MCF 10A (cell line): Measurements from ENCODE around the gene KLHL28. TPM values are rescaled to one million over a fixed set of nuclear protein-coding genes. Genes with fewer than 3 reads are reported as not detected.

ENCODE experiments used
- BruUV-seq: library from RNA; stranded (reverse); fragments of 400-500 nt; replicated peaks from 2 replicates; lab custom pipeline; 2021; lab: Mats Ljungman, UMichigan
- CTCF ChIA-PET: fragments of 300-600 bp; sonication (Branson Sonifier 250); formaldehyde crosslinking; extraction: SDS; loops from one replicate; lab custom pipeline; 2021; ENCODE audit warnings: antibody characterized with exemption, inconsistent platforms; lab: Yijun Ruan, JAX
- POLR2A ChIA-PET: fragments of 300-600, 350-650 bp; sonication (Branson Sonifier 250); formaldehyde crosslinking; extraction: SDS; loops from one replicate; lab custom pipeline; 2020; ENCODE audit warnings: antibody characterized with exemption, inconsistent platforms; lab: Yijun Ruan, JAX
- DNase-seq: peaks from one replicate; pipeline ENCODE4 v3.0.0-alpha.2; 2018; ENCODE audit not compliant: unreplicated experiment
- H3K27ac Mint-ChIP-seq: one replicate; pipeline ENCODE4 v1.8.0; 2022; ENCODE audit warnings: mild to moderate bottlenecking, low read depth, mixed read lengths; ENCODE audit not compliant: unreplicated experiment
- H3K27me3 Mint-ChIP-seq: one replicate; pipeline ENCODE4 v1.8.0; 2022; ENCODE audit warnings: mixed read lengths; ENCODE audit not compliant: insufficient read depth, unreplicated experiment
- H3K36me3 Mint-ChIP-seq: one replicate; pipeline ENCODE4 v1.8.0; 2022; ENCODE audit warnings: mild to moderate bottlenecking, moderate library complexity, mixed read lengths; ENCODE audit not compliant: insufficient read depth, unreplicated experiment
- H3K4me1 Mint-ChIP-seq: one replicate; pipeline ENCODE4 v1.8.0; 2022; ENCODE audit warnings: mixed read lengths; ENCODE audit not compliant: insufficient read depth, unreplicated experiment
- H3K4me3 Mint-ChIP-seq: one replicate; pipeline ENCODE4 v1.8.0; 2022; ENCODE audit warnings: mild to moderate bottlenecking, moderate library complexity, mixed read lengths; ENCODE audit not compliant: unreplicated experiment
- H3K9me3 Mint-ChIP-seq: one replicate; pipeline ENCODE4 v1.8.0; 2022; ENCODE audit warnings: mixed read lengths; ENCODE audit not compliant: unreplicated experiment
- intact Hi-C: fragments of 100-400 bp; cut with micrococcal nuclease; formaldehyde crosslinking; loops from 2 replicates; pipeline ENCODE4 v1.14.1; 2022
- total RNA-seq: library from RNA; stranded (reverse); gene quantifications from 2 replicates; pipeline ENCODE4 v1.2.3, GENCODE V29; 2022
- TF ChIP-seq, protein P1 (sequence below): fragments of 200-600 bp; IDR thresholded peaks from one replicate; pipeline ENCODE4 v1.8.0; 2022; ENCODE audit warnings: antibody characterized with exemption, mild to moderate bottlenecking; ENCODE audit not compliant: unreplicated experiment

Gene KLHL28
- total RNA-seq, 1 experiment from 2014 or later = 11.2 TPM

DNA sequence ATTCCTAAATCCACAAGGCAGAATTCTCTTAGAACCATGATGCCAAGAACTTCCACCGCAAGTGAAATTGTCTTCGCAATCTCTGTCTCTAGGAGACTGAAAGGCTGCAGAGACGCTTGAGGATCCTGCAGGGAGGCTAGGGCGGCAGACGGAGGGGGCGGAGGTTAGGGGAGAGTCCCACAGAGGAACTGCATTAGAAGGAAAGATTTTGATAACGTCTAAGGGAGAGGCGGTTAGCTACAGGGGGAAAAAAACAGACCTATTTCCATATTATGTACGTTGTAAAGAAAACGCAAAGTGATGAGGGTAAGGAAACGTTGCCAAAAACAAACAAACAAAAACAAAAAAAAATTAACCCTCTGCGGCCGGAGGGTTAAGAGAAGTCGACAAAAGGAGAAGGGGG is 595 bp downstream of the KLHL28 start:
- CTCF ChIA-PET = interaction anchor here (0.7 to 1.4 kb wide), 3 partner anchors 25 to 307 kb away, joined by 3 to 6 read pairs (median 5); no protein-coding TSS in a partner anchor
- H3K27ac Mint-ChIP-seq = no peak overlapping the region
- no peaks in the 10 kb centered on the region for H3K36me3 Mint-ChIP-seq
- TF ChIP-seq, protein P1, sequence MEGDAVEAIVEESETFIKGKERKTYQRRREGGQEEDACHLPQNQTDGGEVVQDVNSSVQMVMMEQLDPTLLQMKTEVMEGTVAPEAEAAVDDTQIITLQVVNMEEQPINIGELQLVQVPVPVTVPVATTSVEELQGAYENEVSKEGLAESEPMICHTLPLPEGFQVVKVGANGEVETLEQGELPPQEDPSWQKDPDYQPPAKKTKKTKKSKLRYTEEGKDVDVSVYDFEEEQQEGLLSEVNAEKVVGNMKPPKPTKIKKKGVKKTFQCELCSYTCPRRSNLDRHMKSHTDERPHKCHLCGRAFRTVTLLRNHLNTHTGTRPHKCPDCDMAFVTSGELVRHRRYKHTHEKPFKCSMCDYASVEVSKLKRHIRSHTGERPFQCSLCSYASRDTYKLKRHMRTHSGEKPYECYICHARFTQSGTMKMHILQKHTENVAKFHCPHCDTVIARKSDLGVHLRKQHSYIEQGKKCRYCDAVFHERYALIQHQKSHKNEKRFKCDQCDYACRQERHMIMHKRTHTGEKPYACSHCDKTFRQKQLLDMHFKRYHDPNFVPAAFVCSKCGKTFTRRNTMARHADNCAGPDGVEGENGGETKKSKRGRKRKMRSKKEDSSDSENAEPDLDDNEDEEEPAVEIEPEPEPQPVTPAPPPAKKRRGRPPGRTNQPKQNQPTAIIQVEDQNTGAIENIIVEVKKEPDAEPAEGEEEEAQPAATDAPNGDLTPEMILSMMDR = no peak
- no peak overlapping the region for H3K4me3 Mint-ChIP-seq
- TSS peak; percentile 55 for BruUV-seq
- H3K27me3 Mint-ChIP-seq = no peaks in the 10 kb centered on the region
- POLR2A ChIA-PET = interaction anchor here (0.7 to 8.6 kb wide), 21 partner anchors 8 to 1636 kb away, joined by 3 to 116 read pairs (median 7); partner anchors contain the start of genes FANCM, FKBP3, MIS18BP1 and PRPF39
- H3K9me3 Mint-ChIP-seq = no peaks in the 10 kb centered on the region
- intact Hi-C loops = loop anchor here (1.0 to 5.0 kb wide), 3 partner anchors 49 to 292 kb away; partner anchors contain the start of genes FKBP3 and MIS18BP1
- H3K4me1 Mint-ChIP-seq = peaks cover 24% of the 10 kb centered on the region
- DNase-seq = peak; percentile 69

DNA sequence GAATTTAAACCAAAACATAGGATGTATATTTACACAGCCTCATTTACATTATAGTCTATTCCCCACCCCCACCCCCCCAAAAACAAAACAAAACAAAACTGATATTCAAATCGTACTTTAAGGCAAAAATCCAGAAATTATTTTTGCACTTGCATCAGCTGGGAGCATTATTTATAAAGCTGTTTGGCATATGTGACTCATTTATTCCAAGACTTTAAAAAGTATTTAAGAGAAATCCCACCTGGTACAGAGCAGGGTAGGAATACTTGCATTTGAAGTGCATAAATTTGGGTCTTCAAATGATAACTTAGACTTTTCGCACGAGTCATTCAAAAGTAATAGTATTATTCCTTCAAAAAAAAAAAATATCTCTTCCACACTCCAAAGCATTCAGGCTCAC is 1.1 kb downstream of the KLHL28 start:
- no peaks in the 10 kb centered on the region for H3K36me3 Mint-ChIP-seq
- TF ChIP-seq, protein P1 = no peak
- H3K4me1 Mint-ChIP-seq = peaks cover 24% of the 10 kb centered on the region
- BruUV-seq = no TSS peak
- POLR2A ChIA-PET = interaction anchor here (0.7 to 8.6 kb wide), 11 partner anchors 9 to 292 kb away, joined by 3 to 116 read pairs (median 23); partner anchors contain the start of genes FANCM, FKBP3, MIS18BP1 and PRPF39
- no peak overlapping the region for H3K27ac Mint-ChIP-seq
- H3K9me3 Mint-ChIP-seq = no peaks in the 10 kb centered on the region
- intact Hi-C loops = loop anchor here (1.0 to 5.0 kb wide), 3 partner anchors 48 to 292 kb away; partner anchors contain the start of genes FKBP3 and MIS18BP1
- CTCF ChIA-PET = interaction anchor here (0.7 to 1.4 kb wide), 2 partner anchors 25 to 308 kb away, joined by 3 to 5 read pairs; no protein-coding TSS in a partner anchor
- H3K4me3 Mint-ChIP-seq = no peak overlapping the region
- H3K27me3 Mint-ChIP-seq = no peaks in the 10 kb centered on the region
- no peak for DNase-seq

DNA sequence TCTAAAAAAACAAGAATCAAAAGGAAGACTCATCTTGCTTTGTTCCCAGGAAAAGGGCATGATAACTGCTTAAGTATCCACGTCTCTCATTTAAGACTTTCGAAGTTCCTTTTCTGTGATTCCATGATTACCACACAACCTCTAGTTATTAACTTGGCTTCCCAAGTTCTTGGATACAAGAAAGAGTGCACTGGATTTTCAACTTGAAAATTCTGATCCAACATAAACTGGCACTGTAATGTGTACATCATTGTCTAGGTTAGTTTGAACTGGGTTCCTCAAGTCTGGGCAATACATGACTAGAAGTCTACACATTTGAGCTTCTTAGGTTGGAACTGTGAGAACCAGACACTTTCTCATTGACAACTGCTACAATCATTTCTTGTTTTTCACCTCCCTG is 1.6 kb downstream of the KLHL28 start:
- Mint-ChIP-seq H3K4me1 (peaks cover 24% of the 10 kb centered on the region), H3K27me3 (no peaks in the 10 kb centered on the region), H3K9me3 (no peaks in the 10 kb centered on the region), H3K36me3 (no peaks in the 10 kb centered on the region), H3K4me3 (no peak overlapping the region), H3K27ac (no peak overlapping the region)
- ChIA-PET POLR2A (interaction anchor here (0.7 to 8.6 kb wide), 10 partner anchors 9 to 292 kb away, joined by 3 to 116 read pairs (median 23); partner anchors contain the start of genes FANCM, FKBP3, MIS18BP1 and PRPF39), CTCF (interaction anchor here (1.4 kb wide), 1 partner anchor 308 kb away, joined by 5 read pairs; no protein-coding TSS in a partner anchor)
- TF ChIP-seq, protein P1 = no peak
- intact Hi-C loops = loop anchor here (2.0 to 5.0 kb wide), 2 partner anchors 48 to 293 kb away; partner anchors contain the start of gene MIS18BP1
- DNase-seq = peak; percentile 29
- BruUV-seq = no TSS peak

DNA sequence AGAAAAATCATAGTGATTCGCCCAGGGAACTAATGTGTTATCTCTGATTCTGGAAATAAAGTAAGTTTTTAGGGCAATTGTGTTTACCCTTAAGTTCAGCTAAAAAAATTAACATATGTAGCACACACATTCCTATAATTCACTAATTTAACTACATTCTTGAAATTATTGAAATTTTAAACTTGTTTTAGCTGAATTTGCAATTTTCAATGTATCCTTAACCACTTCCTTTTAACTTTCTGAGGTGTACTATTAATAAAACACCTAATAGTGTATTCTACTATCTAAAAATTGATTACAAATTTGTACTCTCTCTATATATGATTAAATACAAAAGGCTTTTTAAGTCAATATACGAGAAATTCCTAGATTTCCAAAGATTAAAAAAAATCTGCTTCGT is 2.2 kb downstream of the KLHL28 start:
- Mint-ChIP-seq H3K4me1 (peaks cover 23% of the 10 kb centered on the region), H3K4me3 (no peak overlapping the region), H3K36me3 (no peaks in the 10 kb centered on the region), H3K27me3 (no peaks in the 10 kb centered on the region), H3K9me3 (no peaks in the 10 kb centered on the region), H3K27ac (no peak overlapping the region)
- intact Hi-C loops = no loop called here
- no peak for DNase-seq
- CTCF ChIA-PET = interaction anchor here (0.5 to 0.6 kb wide), 2 partner anchors 25 to 187 kb away, joined by 3 to 4 read pairs; no protein-coding TSS in a partner anchor
- POLR2A ChIA-PET = interaction anchor here (6.8 to 8.6 kb wide), 3 partner anchors 126 to 293 kb away, joined by 105 to 116 read pairs (median 111); partner anchors contain the start of genes FANCM, FKBP3, MIS18BP1 and PRPF39
- no TSS peak for BruUV-seq
- TF ChIP-seq, protein P1 = no peak
